HepG2 (cell line): ENCODE results near the gene PDYN. TPM values are rescaled to one million over a fixed set of nuclear protein-coding genes. Genes with fewer than 3 reads are reported as not detected.
A peak's percentile ranks its signal among the peaks of the same experiment; 100 is the strongest.

ENCODE experiments used
- ATAC-seq: fragments of 200-7000 bp; cut with Tn5 transposase; 3 replicates; pipeline ENCODE4 v1.9.1; 2020; ENCODE audit warnings: mild to moderate bottlenecking, moderate library complexity
- BruUV-seq: library from RNA; stranded (reverse); fragments of 400-500 nt; replicated peaks from 2 replicates; lab custom pipeline; 2021; lab: Mats Ljungman, UMichigan
- CTCF ChIA-PET: fragments of 300-600 bp; formaldehyde crosslinking; extraction: SDS; loops from one replicate; lab custom pipeline; 2021; ENCODE audit warnings: low total read pairs, inconsistent platforms, low intra/inter-chr PET ratio; lab: Yijun Ruan, JAX
- POLR2A ChIA-PET: fragments of 350-600 bp; sonication (Branson Sonifier 250); formaldehyde crosslinking; loops from one replicate; lab custom pipeline; 2020; ENCODE audit warnings: antibody characterized with exemption, inconsistent platforms; lab: Yijun Ruan, JAX
- DNase-seq: peaks from one replicate; pipeline ENCODE4 v3.0.0-alpha.2; 2015; ENCODE audit warnings: low spot score
- FAIRE-seq: peaks from 3 replicates; lab custom pipeline; 2011; peaks lifted over from hg19 to GRCh38; lab: Jason Lieb, UNC
- H2AFZ ChIP-seq: one replicate; pipeline ENCODE4 v1.6.1; 2011; ENCODE audit warnings: low read length, inconsistent platforms
- H3K27ac ChIP-seq: fragments of 300-600 bp; 3 replicates; pipeline ENCODE4 v1.8.0; 2011; ENCODE audit warnings: mixed run types, mild to moderate bottlenecking, mixed read lengths, low read length, inconsistent platforms; ENCODE audit not compliant: insufficient read depth; ENCODE audit errors: extremely low read length
- H3K27me3 ChIP-seq, 2 experiments: fragments of 200-600 bp in 1 of 2; 2 replicates in 1 of 2; 3 replicates in 1 of 2; pipeline versions ENCODE4 v1.6.0 to v1.8.0; 2011; ENCODE audit warnings: low read length in 2 of 2, mild to moderate bottlenecking in 2 of 2, moderate library complexity in 2 of 2, inconsistent platforms in 1 of 2; ENCODE audit not compliant: insufficient read depth in 2 of 2, control insufficient read depth in 1 of 2
- H3K36me3 ChIP-seq, 2 experiments: fragments of 200-600 bp in 1 of 2; replicated peaks in 1 of 2; 2 replicates in 1 of 2; 3 replicates in 1 of 2; pipeline versions ENCODE4 v1.5.1 to v1.8.0; 2011; ENCODE audit warnings: low read length in 2 of 2, inconsistent platforms in 1 of 2; ENCODE audit not compliant: insufficient read depth in 2 of 2, control insufficient read depth in 1 of 2
- H3K4me1 ChIP-seq: 2 replicates; pipeline ENCODE4 v1.5.1; 2012; ENCODE audit warnings: low read length, inconsistent platforms; ENCODE audit not compliant: insufficient read depth
- H3K4me2 ChIP-seq: 2 replicates; pipeline ENCODE4 v1.6.0; 2011; ENCODE audit warnings: low read depth, low read length, inconsistent platforms
- H3K4me3 ChIP-seq, 3 experiments: fragments of 200-600 bp in 1 of 3; sonication (generic), shearing (Covaris generic) in 1 of 3; replicated peaks in 1 of 3; 2 replicates each; pipeline ENCODE4 v1.5.1; 2011 to 2016; ENCODE audit warnings: low read length in 3 of 3, inconsistent platforms in 2 of 3, low read depth in 2 of 3, mild to moderate bottlenecking in 2 of 3, control low read depth in 1 of 3, mixed read lengths in 1 of 3; ENCODE audit not compliant: insufficient read depth in 1 of 3
- H3K79me2 ChIP-seq: one replicate; pipeline ENCODE4 v1.6.1; 2011; ENCODE audit warnings: low read length, inconsistent platforms; ENCODE audit not compliant: insufficient read depth
- H3K9ac ChIP-seq: 2 replicates; pipeline ENCODE4 v1.6.0; 2011; ENCODE audit warnings: mild to moderate bottlenecking, low read depth, low read length, inconsistent platforms; ENCODE audit not compliant: insufficient read depth
- H3K9me3 ChIP-seq: 2 replicates; pipeline ENCODE4 v1.5.1; 2012; ENCODE audit warnings: mild to moderate bottlenecking, low read length
- H4K20me1 ChIP-seq: 2 replicates; pipeline ENCODE4 v1.6.0; 2011; ENCODE audit warnings: inconsistent platforms, mild to moderate bottlenecking, low read length, moderate library complexity; ENCODE audit not compliant: insufficient read depth
- ARID2 ChIP-seq: sonication (generic); formaldehyde crosslinking; IDR thresholded peaks from 2 replicates; pipeline ENCODE4 v1.8.1; 2022; ENCODE audit warnings: mild to moderate bottlenecking, missing genetic modification reagents, borderline replicate concordance
- CBX2 ChIP-seq, 2 experiments: fragments of 200-600 bp in 1 of 2; sonication (generic); formaldehyde crosslinking in 1 of 2; IDR thresholded peaks; 2 replicates each; pipeline versions ENCODE4 v1.7.0 to v1.8.1; 2018 to 2022; ENCODE audit warnings: low read depth in 2 of 2, low read length in 1 of 2, mild to moderate bottlenecking in 1 of 2, missing genetic modification reagents in 1 of 2
- CEBPB ChIP-seq: IDR thresholded peaks from 2 replicates; pipeline ENCODE4 v1.6.1; 2011; ENCODE audit warnings: low read depth, low read length, improper control_type of control experiment, borderline replicate concordance
- FOSL1 ChIP-seq: sonication (generic); formaldehyde crosslinking; IDR thresholded peaks from 2 replicates; pipeline ENCODE4 v1.9.0; 2021; ENCODE audit warnings: missing genetic modification reagents, borderline replicate concordance
- GTF3A ChIP-seq: sonication (generic); formaldehyde crosslinking; conservative IDR thresholded peaks from 2 replicates; pipeline ENCODE4 v1.4.0; 2020; ENCODE audit warnings: mild to moderate bottlenecking, missing genetic modification reagents
- HES4 ChIP-seq: sonication (generic); formaldehyde crosslinking; IDR thresholded peaks from 2 replicates; pipeline ENCODE4 v1.9.0; 2021; ENCODE audit warnings: mild to moderate bottlenecking, missing genetic modification reagents, borderline replicate concordance
- IRX3 ChIP-seq: sonication (generic); formaldehyde crosslinking; IDR thresholded peaks from 2 replicates; pipeline ENCODE4 v1.8.1; 2023; ENCODE audit warnings: mild to moderate bottlenecking, low read depth, missing genetic modification reagents, borderline replicate concordance
- NRL ChIP-seq: sonication (generic); formaldehyde crosslinking; IDR thresholded peaks from 2 replicates; pipeline ENCODE4 v1.5.0; 2020; ENCODE audit warnings: missing genetic modification reagents, mild to moderate bottlenecking, moderate library complexity, borderline replicate concordance
- SIN3B ChIP-seq: fragments of 150-350 bp; IDR thresholded peaks from 2 replicates; pipeline ENCODE4 v1.6.1; 2014; ENCODE audit warnings: low read length
- ZNF232 ChIP-seq: sonication (generic); formaldehyde crosslinking; IDR thresholded peaks from 2 replicates; pipeline ENCODE4 v1.4.0; 2020; ENCODE audit warnings: missing genetic modification reagents, borderline replicate concordance
- ZNF33B ChIP-seq: sonication (generic); formaldehyde crosslinking; IDR thresholded peaks from 2 replicates; pipeline ENCODE4 v1.5.1; 2020; ENCODE audit warnings: mild to moderate bottlenecking, missing genetic modification reagents
- ZNF629 ChIP-seq: sonication (generic); formaldehyde crosslinking; conservative IDR thresholded peaks from 2 replicates; pipeline ENCODE4 v1.5.0; 2020; ENCODE audit warnings: missing genetic modification reagents
- ZNF639 ChIP-seq: conservative IDR thresholded peaks from 2 replicates; pipeline ENCODE4 v1.6.1; 2018; ENCODE audit warnings: missing genetic modification reagents
- WGBS: methylation state at CpG from one replicate; pipeline ENCODE4 v1.1.6; 2017; ENCODE audit warnings: low lambda C conversion rate; 5-methylcytosine and 5-hydroxymethylcytosine counted together
- in situ Hi-C: cut with HindIII; loops from 2 replicates; pipeline ENCODE4 v1.10.0; 2017; ENCODE audit warnings: low pct_unique_long_range_greater_than_20kb; ENCODE audit not compliant: extremely low pct_ligation_motif_present
- intact Hi-C: fragments of 100-400 bp; cut with micrococcal nuclease; formaldehyde crosslinking; loops from one replicate; pipeline ENCODE4 v1.10.0; 2022; ENCODE audit not compliant: unreplicated experiment
- polyA plus RNA-seq, 8 experiments: library from polyadenylated mRNA; depleted of rRNA in 3 of 8; stranded (reverse) in 7 of 8; unstranded in 1 of 8; fragments of >200 nt; fragmentation: Illumina TruSeq in 4 of 8; extraction: Trizol in 4 of 8; gene quantifications; 2 replicates each; pipeline versions ENCODE4 v1.2.1 to v1.2.3, GENCODE V29; 2011 to 2016; ENCODE audit warnings: low read depth in 4 of 8, missing spikeins in 1 of 8, mixed read lengths in 1 of 8; ENCODE audit not compliant: insufficient read depth in 1 of 8
- total RNA-seq, 5 experiments: library from RNA; depleted of rRNA; stranded (reverse); fragments of >200 nt; fragmentation: Illumina TruSeq; extraction: Trizol; gene quantifications; 2 replicates each; pipeline ENCODE4 v1.2.3, GENCODE V29; 2016; ENCODE audit warnings: low read depth in 1 of 5
- TF ChIP-seq, protein P1 (sequence below): sonication (generic); formaldehyde crosslinking; IDR thresholded peaks from 2 replicates; pipeline ENCODE4 v1.4.0; 2020; ENCODE audit warnings: mild to moderate bottlenecking, missing genetic modification reagents

The PDYN gene
- total and polyA plus RNA-seq, 2 of the 13 experiments (the other 11 are each of a cell fraction or from before 2014, with no cell fraction given): not detected

- in situ Hi-C loops: no loop called here
- BruUV-seq: TSS peak; percentile 37
These were observed 55.2 kb downstream of the PDYN start for GRCh38 chr20:1938464-1939269.

More at GRCh38 chr20:1938464-1939269, 55.2 kb downstream of the PDYN start:
- Histone ChIP-seq H3K27me3 (no peaks in the 10 kb centered on the region), H3K27ac (no peak overlapping the region), H3K4me2 (no peak overlapping the region), H3K36me3 (no peaks in the 10 kb centered on the region; a peak in 1 of 5 replicates), H2AFZ (no peak overlapping the region), H4K20me1 (no peaks in the 10 kb centered on the region), H3K4me1 (peaks cover 11% of the 10 kb centered on the region), H3K79me2 (no peaks in the 10 kb centered on the region), H3K4me3 (no peak overlapping the region), H3K9ac (no peak overlapping the region), H3K9me3 (no peaks in the 10 kb centered on the region)
- DNase-seq: no peak
- intact Hi-C loops: no loop called here
- no peak; the same call in 2 of the 3 replicates for ATAC-seq
- no peak for FAIRE-seq
- WGBS: 75% methylated on average over 14 of the region's 14 CpGs
- POLR2A ChIA-PET: no interaction called here
- TF ChIP-seq NRL (CRISPR knock-in tag) (no peak), ZNF33B (CRISPR knock-in tag) (no peak), HES4 (CRISPR knock-in tag) (no peak), CEBPB (peak; percentile 20; the same call in 1 of the 2 replicates), ZNF629 (CRISPR knock-in tag) (peak; percentile 54; the same call in 1 of the 2 replicates), FOSL1 (CRISPR knock-in tag) (no peak), SIN3B (no peak), GTF3A (CRISPR knock-in tag) (no peak), ZNF639 (CRISPR knock-in tag) (no peak), ARID2 (no peak), ZNF232 (CRISPR knock-in tag) (no peak), CBX2 (IDR thresholded peaks at IDR 0.05; ENCODE audit: low read depth, low read length) (no peak), CBX2 (CRISPR knock-in tag; IDR thresholded peaks at IDR 0.05; ENCODE audit: low read depth) (no peak), IRX3 (no peak)
- TF ChIP-seq, protein P1, sequence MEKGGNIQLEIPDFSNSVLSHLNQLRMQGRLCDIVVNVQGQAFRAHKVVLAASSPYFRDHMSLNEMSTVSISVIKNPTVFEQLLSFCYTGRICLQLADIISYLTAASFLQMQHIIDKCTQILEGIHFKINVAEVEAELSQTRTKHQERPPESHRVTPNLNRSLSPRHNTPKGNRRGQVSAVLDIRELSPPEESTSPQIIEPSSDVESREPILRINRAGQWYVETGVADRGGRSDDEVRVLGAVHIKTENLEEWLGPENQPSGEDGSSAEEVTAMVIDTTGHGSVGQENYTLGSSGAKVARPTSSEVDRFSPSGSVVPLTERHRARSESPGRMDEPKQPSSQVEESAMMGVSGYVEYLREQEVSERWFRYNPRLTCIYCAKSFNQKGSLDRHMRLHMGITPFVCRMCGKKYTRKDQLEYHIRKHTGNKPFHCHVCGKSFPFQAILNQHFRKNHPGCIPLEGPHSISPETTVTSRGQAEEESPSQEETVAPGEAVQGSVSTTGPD (CRISPR knock-in tag): no peak
- CTCF ChIA-PET: no interaction called here
